Body of pancreas (tissue), 4 donors: ENCODE data around the gene STRIP1. TPM values are rescaled to one million over a fixed set of nuclear protein-coding genes. Genes with fewer than 3 reads are reported as not detected.

ENCODE experiments used
- ATAC-seq: fragments of 150-250 bp; one replicate; pipeline ENCODE4 v1.9.1; 2016
- DNase-seq, 4 donors: peaks; one replicate each; pipeline ENCODE4 v3.0.0-alpha.2; 2019
- H3K27ac ChIP-seq, 4 donors: fragments of 200-600 bp; sonication (generic); 1 replicate in 3 of 4; 2 replicates in 1 of 4; pipeline versions ENCODE4 v1.5.1 to v1.6.1; 2016 to 2019; ENCODE audit warnings: mild to moderate bottlenecking in 1 of 4, mixed read lengths in 1 of 4, moderate library complexity in 1 of 4
- H3K27me3 ChIP-seq, 2 donors: fragments of 200-600 bp; sonication (generic); one replicate each; pipeline ENCODE4 v1.6.0; 2016; ENCODE audit warnings: mild to moderate bottlenecking in 1 of 2
- H3K36me3 ChIP-seq, 2 donors: fragments of 200-600 bp; sonication (generic); replicated peaks in 1 of 2; 2 replicates each; pipeline ENCODE4 v1.5.1; 2016; ENCODE audit warnings: low read depth in 2 of 2; ENCODE audit not compliant: insufficient read depth in 1 of 2
- H3K4me1 ChIP-seq: fragments of 200-600 bp; sonication (generic); one replicate; pipeline ENCODE4 v1.6.0; 2016
- H3K4me3 ChIP-seq, 2 donors: fragments of 200-600 bp; sonication (generic); 1 replicate in 1 of 2; 2 replicates in 1 of 2; pipeline ENCODE4 v1.5.1; 2016 to 2019
- H3K9me3 ChIP-seq, 3 donors: fragments of 200-600 bp; sonication (generic); 1 replicate in 2 of 3; 2 replicates in 1 of 3; pipeline ENCODE4 v1.5.1; 2016
- POLR2A ChIP-seq, 3 donors: fragments of 450-650 bp; IDR thresholded peaks; one replicate each; pipeline ENCODE4 v1.6.1; 2016; ENCODE audit warnings: antibody characterized with exemption in 3 of 3, mild to moderate bottlenecking in 2 of 3
- WGBS, 2 donors: methylation state at CpG; one replicate each; pipeline ENCODE4 v1.1.5; 2017; 5-methylcytosine and 5-hydroxymethylcytosine counted together
- intact Hi-C: fragments of 100-400 bp; cut with DNase I; formaldehyde crosslinking; loops from one replicate; pipeline ENCODE4 v1.15.1; 2023
- total RNA-seq, 2 donors: library from RNA; depleted of rRNA; stranded (reverse); fragments of >200 nt; gene quantifications; one replicate each; pipeline ENCODE4 v1.1.0, GENCODE V29; 2016
- TF ChIP-seq, protein P1 (sequence below), 7 experiments: fragments of 450-650 bp in 4 of 7; fragments of 200-600 bp in 3 of 7; sonication (generic) in 3 of 7; IDR thresholded peaks; one replicate each; pipeline ENCODE4 v1.5.1; 2016 to 2019; ENCODE audit warnings: antibody characterized with exemption in 7 of 7

The STRIP1 gene
- total RNA-seq, 2 donors from 2014 or later: 22.7 to 24.1 TPM

DNA sequence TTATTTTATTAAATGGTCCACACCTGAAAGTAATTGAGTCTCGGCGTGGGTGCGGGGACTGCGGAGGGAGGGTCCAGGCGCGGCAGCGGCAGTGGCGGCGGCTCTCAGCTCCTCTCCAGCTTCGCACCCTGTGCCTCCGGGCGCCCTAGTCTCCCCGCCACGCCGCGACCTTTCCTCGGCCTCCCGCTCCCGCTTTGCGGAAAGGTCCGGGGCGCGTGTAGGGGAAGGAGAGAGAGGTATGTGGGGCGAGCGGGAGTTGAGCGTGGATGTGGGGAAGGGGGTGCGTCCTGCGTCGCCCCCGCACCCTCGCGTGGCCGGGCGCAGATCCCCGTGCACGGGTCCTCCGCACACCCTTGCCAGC is 49.4 kb downstream of the STRIP1 start:
- DNase-seq (no peak), ATAC-seq (no peak)
- H3K27me3 ChIP-seq: no peaks in the 10 kb centered on the region
- peak overlapping the region in 1 of 4 donors; percentile 68 for H3K27ac ChIP-seq
- no peak for TF ChIP-seq POLR2A (IDR thresholded peaks at IDR 0.05)
- TF ChIP-seq, protein P1, sequence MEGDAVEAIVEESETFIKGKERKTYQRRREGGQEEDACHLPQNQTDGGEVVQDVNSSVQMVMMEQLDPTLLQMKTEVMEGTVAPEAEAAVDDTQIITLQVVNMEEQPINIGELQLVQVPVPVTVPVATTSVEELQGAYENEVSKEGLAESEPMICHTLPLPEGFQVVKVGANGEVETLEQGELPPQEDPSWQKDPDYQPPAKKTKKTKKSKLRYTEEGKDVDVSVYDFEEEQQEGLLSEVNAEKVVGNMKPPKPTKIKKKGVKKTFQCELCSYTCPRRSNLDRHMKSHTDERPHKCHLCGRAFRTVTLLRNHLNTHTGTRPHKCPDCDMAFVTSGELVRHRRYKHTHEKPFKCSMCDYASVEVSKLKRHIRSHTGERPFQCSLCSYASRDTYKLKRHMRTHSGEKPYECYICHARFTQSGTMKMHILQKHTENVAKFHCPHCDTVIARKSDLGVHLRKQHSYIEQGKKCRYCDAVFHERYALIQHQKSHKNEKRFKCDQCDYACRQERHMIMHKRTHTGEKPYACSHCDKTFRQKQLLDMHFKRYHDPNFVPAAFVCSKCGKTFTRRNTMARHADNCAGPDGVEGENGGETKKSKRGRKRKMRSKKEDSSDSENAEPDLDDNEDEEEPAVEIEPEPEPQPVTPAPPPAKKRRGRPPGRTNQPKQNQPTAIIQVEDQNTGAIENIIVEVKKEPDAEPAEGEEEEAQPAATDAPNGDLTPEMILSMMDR (IDR thresholded peaks at IDR 0.05): no peak
- intact Hi-C loops: no loop called here
- H3K4me3 ChIP-seq: peak overlapping the region in 1 of 2 donors; percentile 42
- no peaks in the 10 kb centered on the region for H3K9me3 ChIP-seq
- WGBS, 2 donors: 27 to 44% methylated on average over 35 to 37 of the region's 37 CpGs
- H3K36me3 ChIP-seq: no peaks in the 10 kb centered on the region
- peaks cover 16% of the 10 kb centered on the region for H3K4me1 ChIP-seq

DNA sequence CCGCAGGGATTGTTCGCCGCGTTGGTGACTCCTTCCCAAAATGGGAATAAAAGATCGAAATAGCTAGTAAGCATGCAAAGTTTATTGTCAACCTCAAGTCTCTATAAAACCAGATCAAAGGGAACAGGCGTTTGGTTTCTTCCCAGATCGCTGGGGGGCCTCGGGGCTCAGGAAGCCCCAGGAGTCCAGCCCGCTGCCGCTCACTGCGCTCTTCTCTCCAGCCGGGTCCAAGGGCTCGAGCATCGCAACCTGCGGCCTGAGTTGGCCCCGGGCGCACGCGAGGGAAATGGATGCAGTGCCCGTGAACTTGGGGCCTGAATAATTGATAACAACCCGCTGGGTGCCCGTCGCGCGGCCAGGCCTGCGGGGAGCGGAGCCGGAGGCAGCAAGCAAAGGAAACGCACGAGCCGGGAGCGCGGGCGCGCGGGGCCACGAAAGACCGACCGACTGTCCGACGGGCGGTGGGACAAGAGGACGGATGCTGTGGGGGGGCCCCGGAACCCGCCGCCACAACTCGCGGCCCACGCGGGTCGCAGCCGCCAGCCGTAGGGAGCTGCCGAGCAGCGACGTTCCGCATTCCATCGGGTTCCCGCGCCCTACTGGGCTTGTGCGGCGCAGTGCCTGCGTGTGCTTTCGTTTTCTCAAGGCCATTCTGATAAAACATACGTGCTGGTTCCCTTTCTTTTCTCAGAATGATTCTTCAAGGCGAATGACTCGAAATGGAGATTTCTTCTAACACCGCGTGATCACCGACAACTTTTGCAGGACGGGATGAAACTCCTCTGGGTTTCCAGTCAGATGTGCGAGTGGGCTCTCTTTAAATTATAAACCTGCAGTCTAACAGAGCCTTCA is 50.0 kb downstream of the STRIP1 start:
- TF ChIP-seq POLR2A (IDR thresholded peaks at IDR 0.05): peak; percentile 50 to 77 (median 65)
- TF ChIP-seq, protein P1 (IDR thresholded peaks at IDR 0.05): peak in 2 of 7 experiments; percentile 16 to 17
- peak; percentile 67 to 76 (median 72) for DNase-seq
- Histone ChIP-seq H3K9me3 (no peaks in the 10 kb centered on the region), H3K36me3 (no peaks in the 10 kb centered on the region), H3K27me3 (no peaks in the 10 kb centered on the region), H3K4me1 (peaks cover 16% of the 10 kb centered on the region), H3K4me3 (peak overlapping the region; percentile 42 to 48), H3K27ac (peak overlapping the region in 3 of 4 donors; percentile 24 to 68 (median 30))
- 5 to 9% methylated on average over 42 to 72 of the region's 72 CpGs for WGBS, 2 donors
- peak; percentile 87 for ATAC-seq
- intact Hi-C loops: no loop called here

DNA sequence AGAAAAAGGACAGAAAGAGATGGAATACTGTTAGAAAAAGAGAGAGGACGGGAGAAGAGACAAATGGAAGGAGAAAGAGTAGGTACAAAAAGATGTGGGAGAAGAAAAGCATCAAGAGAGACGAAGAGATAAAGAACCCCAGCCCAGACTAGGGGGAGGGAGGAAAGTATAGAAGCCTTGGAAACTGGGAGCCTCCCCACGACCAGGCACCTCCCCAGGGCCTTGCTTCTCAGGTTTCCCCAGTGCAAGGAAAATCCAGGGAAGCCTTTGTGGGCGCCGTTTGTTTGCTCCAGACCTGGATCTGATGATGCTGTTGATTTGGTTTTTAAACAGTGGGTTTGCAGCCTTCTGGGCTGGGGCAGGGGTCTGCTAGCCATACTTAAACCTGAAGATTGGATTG is 51.2 kb downstream of the STRIP1 start:
- TF ChIP-seq POLR2A (IDR thresholded peaks at IDR 0.05): no peak
- TF ChIP-seq, protein P1 (IDR thresholded peaks at IDR 0.05): no peak
- ATAC-seq (no peak), DNase-seq (no peak)
- Histone ChIP-seq H3K4me1 (peaks cover 16% of the 10 kb centered on the region), H3K27ac (no peak overlapping the region), H3K36me3 (no peaks in the 10 kb centered on the region), H3K9me3 (no peaks in the 10 kb centered on the region), H3K27me3 (no peaks in the 10 kb centered on the region), H3K4me3 (no peak overlapping the region)
- WGBS, 2 donors: 84 to 93% methylated on average over 5 of the region's 5 CpGs
- intact Hi-C loops: no loop called here

DNA sequence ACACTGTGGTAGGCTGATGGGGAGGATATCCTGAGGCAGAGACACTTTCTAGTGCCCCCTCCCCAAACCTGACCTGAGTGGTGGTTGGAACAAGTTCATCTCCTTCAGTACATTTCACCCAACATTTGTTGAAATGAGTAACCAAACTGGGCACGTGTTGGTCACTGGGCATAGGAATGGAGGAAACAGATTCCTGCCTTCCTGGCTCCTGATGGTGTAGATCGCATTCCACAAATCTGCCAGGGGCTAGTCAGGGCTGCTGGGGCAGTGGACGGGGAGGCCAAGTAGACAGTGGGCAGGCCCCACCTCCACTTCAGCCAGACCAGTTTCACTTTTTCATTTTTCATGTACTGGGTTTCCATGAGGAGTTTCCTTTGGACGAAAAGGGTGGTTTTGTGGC is 52.5 kb downstream of the STRIP1 start:
- no peak overlapping the region for H3K4me3 ChIP-seq
- intact Hi-C loops: no loop called here
- peaks cover 16% of the 10 kb centered on the region for H3K4me1 ChIP-seq
- peak; percentile 47 for ATAC-seq
- TF ChIP-seq, protein P1 (IDR thresholded peaks at IDR 0.05): no peak
- TF ChIP-seq POLR2A (IDR thresholded peaks at IDR 0.05): no peak
- H3K9me3 ChIP-seq: no peaks in the 10 kb centered on the region
- peak in 3 of 4 donors; percentile 28 to 37 (median 31) for DNase-seq
- peak overlapping the region in 2 of 4 donors; percentile 39 to 48 for H3K27ac ChIP-seq
- WGBS, 2 donors: 46 to 53% methylated on average over 4 of the region's 4 CpGs
- H3K36me3 ChIP-seq: no peaks in the 10 kb centered on the region
- no peaks in the 10 kb centered on the region for H3K27me3 ChIP-seq
